Lung microvascular endothelial cell (primary cell): ENCODE results near the gene GCNT2. TPM values are rescaled to one million over a fixed set of nuclear protein-coding genes. Genes with fewer than 3 reads are reported as not detected.
"Not testable (repeated sequence)": the region's sequence is repeated elsewhere in the genome, so short reads cannot be mapped to it uniquely, and the experiment has no call there.

Source experiments
- DNase-seq, 2 donors: peaks; one replicate each; pipeline versions ENCODE4 v3.0.0 to v3.0.0-alpha.2; 2010; ENCODE audit warnings: low read depth in 2 of 2
- total RNA-seq: library from RNA; depleted of rRNA; stranded (reverse); fragments of >200 nt; gene quantifications from 2 replicates; pipeline ENCODE4 v1.2.1, GENCODE V29; 2014

The GCNT2 gene
- total RNA-seq, 1 donor from 2014 or later = 58.9 TPM

GRCh38 chr6:10579803-10580202 is 58.7 kb downstream of the GCNT2 start:
- DNase-seq = no peak

- DNase-seq = no peak
Observed at GRCh38 chr6:10580570-10580969, 59.4 kb downstream of the GCNT2 start.

- not testable (repeated sequence) for DNase-seq
Observed at GRCh38 chr6:10581402-10581801, 60.3 kb downstream of the GCNT2 start.

DNA sequence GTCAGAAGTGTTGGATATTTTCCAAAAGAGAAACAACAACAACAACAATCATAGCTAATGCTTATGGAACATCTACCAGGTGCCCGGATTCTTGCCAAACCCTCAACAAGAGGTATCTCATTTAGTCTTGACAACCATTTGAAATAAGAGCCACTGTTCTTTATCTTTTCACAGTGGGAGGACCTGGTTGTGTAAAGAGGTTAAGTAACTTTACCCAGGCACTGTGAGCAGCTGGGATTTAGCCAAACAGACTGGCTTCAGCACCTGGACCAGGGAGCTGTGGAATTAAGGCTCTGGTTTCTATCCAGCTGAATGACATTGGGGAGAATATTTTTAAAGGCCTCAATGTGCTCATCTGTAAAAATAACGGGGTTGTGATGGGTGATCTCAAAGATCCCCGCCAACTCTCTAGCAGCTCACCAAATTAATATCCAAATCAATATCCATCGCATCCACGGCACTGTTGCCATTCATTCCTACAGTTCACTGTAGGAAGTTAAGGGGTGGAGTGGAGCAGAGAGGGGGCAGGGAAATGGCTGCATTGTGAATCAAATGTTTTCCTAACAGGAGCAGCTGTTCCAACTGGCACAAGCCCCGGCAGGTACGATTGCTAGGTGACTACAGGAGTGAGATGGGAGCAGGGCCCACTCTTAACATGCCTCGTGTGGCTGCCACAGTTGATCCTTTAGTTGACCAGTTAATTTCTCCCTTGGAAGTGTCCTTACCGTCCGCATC is 61.8 kb downstream of the GCNT2 start:
- no peak for DNase-seq

- DNase-seq = peak in 1 of 2 donors; percentile 6
Observed at GRCh38 chr6:10583509-10583901, 62.4 kb downstream of the GCNT2 start.

GRCh38 chr6:10584607-10585006 is 63.5 kb downstream of the GCNT2 start:
- no peak for DNase-seq

DNA sequence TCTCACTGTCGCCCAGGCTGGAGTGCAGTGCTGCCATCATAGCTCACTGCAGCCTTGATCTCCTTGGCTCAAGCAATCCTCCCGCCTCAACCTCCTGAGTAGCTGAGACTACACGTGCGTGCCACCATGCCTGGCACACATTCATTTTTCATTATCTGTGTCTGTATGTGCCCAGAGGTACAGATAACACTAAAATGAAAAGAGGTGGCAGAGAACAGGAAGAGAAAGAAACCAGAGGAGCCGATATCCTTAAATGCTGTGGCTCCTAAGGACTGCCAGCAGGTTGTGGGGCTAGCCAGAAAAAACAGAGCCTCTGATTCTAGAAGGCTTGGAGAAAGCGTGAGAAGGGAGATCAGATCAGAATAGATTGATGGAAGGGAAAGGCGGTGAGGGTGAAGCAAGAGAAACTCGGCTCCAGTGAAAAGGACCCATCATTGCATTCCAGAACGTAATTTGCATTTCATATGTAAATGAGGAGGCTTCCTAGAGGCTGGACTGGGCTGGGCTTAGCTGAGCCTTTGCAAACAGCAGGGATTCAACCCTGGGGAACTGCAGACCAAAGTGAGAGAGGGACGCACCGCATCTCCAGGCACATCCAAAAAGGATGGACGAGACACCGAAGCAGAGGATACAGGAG is 64.2 kb downstream of the GCNT2 start:
- no peak for DNase-seq

GRCh38 chr6:10586302-10586701 is 65.2 kb downstream of the GCNT2 start:
- DNase-seq = no peak

DNA sequence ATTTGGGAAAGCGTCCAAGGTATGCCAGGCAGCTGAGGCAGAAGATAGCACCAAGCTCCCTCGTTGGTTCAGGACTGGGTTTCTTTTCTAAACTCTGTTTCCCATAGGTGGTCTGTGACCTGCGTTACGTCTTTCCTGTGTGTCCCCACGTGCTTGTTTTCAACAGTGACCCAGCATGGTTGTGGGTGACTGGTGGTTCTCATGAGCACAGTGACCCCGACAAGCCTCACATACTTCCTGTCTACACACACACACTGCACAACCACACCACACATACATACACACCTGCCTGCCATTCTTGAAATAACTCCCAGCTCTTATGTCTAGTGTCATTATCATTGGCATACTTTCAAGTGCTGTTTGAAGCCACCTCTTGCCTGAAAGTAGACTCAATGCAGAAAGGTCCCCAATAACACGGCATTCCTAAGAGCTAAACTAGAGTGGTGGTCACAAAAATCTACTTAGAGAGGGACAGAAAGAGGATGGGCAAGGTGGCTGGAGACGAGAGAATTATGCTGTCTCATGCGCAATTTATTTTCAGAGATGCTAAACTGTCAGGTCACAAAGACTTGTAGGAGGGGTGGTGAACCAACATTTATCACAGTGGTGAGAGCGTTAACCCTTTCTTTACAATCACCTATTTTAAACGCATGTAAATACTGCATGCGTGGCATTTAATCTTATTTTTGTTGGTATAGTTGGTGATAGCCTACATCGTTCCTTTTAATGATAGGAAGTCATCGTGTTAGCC is 66.7 kb downstream of the GCNT2 start:
- DNase-seq = peak in 1 of 2 donors; percentile 82

- DNase-seq = no peak
Observed at GRCh38 chr6:10588562-10589428, 67.6 kb downstream of the GCNT2 start.

DNA sequence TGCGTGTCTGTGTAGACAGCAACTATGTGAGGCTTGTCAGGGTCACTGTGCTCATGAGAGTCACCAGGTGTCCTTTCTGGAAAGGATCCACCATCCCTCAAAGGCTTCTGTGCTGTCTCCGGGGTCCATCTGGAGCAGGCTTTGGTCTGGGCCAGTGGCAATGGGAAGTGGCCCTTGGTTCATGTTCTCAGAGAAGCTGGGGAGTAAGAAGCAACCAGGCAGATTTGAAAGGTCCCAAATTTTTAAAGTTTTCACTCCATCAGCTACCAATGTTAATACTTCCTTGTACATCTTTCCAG is 68.2 kb downstream of the GCNT2 start:
- no peak for DNase-seq

DNA sequence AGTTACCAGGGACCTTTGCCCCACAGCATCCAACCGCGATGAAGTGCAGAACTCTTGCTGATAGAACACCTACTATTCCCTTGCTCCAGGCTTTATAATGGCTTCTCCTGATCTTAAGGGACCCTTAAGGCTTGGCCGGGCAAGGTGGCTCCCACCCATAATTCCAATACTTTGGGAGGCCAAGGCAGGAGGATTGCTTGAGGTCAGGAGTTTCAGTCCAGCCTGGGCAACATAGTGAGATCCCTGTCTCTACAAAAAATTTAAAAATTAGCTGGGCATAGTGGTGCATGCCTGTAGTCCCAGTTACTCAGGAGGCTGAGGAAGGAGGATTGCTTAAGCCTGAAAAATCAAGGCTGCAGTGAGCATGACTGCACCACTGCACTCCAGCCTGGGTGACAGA is 68.8 kb downstream of the GCNT2 start:
- DNase-seq = no peak

GRCh38 chr6:10591422-10592160 is 70.4 kb downstream of the GCNT2 start:
- no peak for DNase-seq

- DNase-seq = no peak
Observed at GRCh38 chr6:10595731-10596664, 74.8 kb downstream of the GCNT2 start.

DNA sequence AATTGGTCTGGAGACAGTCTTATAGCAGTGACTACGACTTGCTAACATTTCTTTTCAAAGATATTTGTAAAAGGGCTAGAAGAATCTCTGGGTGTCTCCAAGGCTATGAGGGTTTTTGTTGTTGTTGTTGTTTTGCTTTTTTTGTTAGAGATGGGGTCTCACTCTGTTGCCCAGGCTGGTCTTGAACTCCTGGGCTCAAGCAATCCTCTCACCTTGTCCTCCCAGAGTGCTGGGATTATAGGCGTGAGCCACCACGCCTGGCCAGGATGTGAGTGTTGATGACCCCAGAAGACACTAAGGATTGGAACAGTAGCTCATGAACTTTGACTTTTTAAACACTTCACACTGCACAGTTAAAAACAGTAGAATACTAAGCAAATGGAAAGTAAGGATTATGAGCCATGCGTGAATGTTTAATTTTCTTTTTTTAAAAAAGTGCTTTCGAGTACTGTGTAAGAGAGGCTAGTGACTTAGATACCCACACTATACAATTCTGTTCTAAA is 76.4 kb downstream of the GCNT2 start:
- DNase-seq = no peak

DNA sequence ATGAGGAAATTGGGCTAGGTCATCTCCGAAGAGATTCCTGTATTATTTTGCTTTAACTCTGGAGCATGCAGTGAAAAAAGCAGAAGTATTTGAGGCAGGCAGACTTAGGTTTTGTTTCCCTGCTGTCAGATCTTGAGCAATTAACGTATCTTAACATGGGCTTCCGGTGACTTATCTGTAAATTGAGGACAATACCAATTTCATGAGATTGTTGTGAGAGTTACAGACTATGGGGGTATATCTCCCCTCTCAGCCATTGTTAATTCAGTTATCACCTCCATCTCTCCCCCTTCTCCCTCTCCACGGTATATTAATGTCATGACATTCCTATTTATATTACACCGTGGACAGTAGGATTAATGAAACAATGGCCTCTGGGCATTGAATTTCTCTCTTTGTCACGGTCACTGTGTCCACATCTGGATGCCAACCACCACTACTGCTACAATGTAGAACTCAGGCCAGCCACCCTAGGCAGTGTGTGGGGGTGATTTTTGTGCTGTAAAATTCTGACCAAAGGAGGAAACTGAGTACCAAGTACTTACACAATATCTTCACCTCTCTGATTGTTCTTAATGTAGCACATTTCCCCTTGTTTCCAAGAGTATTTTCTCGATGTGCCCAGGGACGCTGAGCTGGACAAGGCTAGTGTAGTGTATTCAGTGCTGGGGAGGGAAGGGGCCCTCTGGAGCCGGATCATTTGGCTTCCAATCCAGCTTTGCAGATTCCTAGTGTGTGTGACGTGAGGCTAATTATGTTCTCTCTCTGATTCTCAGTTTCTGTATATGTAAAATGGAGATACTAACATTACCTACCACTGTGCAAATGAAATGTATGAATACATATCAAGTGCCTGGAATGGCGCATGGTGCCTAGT is 77.2 kb downstream of the GCNT2 start:
- DNase-seq = no peak

DNA sequence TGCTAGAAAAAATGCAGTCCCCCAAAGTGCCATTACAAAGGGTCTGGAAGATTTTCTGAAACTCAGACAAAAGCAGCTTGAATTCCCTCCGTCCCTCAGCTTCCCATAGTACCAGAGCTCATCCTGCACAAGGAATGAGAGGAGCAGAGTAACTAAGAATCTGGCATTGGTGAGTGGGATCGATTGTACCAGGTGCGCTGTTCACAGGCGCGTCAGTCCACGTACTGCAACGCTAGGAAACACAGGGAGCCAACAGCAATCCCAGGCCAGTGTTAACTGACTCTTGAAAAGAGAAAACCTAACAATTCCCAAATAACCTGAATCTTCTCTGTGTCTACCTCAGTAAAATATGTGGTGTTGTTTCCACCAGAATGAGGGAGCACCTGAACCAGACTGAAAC is 77.9 kb downstream of the GCNT2 start:
- DNase-seq = no peak

GRCh38 chr6:10600681-10601080 is 79.5 kb downstream of the GCNT2 start:
- not testable (repeated sequence) for DNase-seq

GRCh38 chr6:10603219-10603618 is 82.1 kb downstream of the GCNT2 start:
- DNase-seq = no peak
